Psoas muscle (tissue), 8 donors: ENCODE data around the gene PPFIA1. TPM values are rescaled to one million over a fixed set of nuclear protein-coding genes. Genes with fewer than 3 reads are reported as not detected.
"Not testable (repeated sequence)": the region's sequence is repeated elsewhere in the genome, so short reads cannot be mapped to it uniquely, and the experiment has no call there.

ENCODE experiments used
- ATAC-seq, 4 donors: fragments of 200-7000 bp; cut with Tn5 transposase; one replicate each; pipeline ENCODE4 v1.9.1; 2020; ENCODE audit warnings: moderate library complexity in 3 of 4, mild to moderate bottlenecking in 2 of 4
- DNase-seq, 2 donors: peaks; one replicate each; pipeline ENCODE4 v3.0.0-alpha.2; 2020
- H3K27ac ChIP-seq: fragments of 200-600 bp; one replicate; pipeline ENCODE4 v1.8.0; 2022
- H3K27me3 ChIP-seq, 3 donors: fragments of 200-600 bp in 1 of 3; one replicate each; pipeline versions ENCODE4 v1.6.1 to v1.8.0; 2013 to 2022; ENCODE audit warnings: low read length in 2 of 3, mild to moderate bottlenecking in 2 of 3, moderate library complexity in 1 of 3; ENCODE audit not compliant: insufficient read depth in 3 of 3
- H3K36me3 ChIP-seq, 2 donors: fragments of 200-600 bp in 1 of 2; one replicate each; pipeline versions ENCODE4 v1.6.1 to v1.8.0; 2013 to 2022; ENCODE audit warnings: low read depth in 1 of 2, mild to moderate bottlenecking in 1 of 2, moderate library complexity in 1 of 2; ENCODE audit not compliant: insufficient read depth in 1 of 2
- H3K4me1 ChIP-seq: fragments of 200-600 bp; one replicate; pipeline ENCODE4 v1.8.0; 2022
- H3K4me3 ChIP-seq: fragments of 200-600 bp; one replicate; pipeline ENCODE4 v1.8.0; 2022; ENCODE audit warnings: mild to moderate bottlenecking
- H3K9me3 ChIP-seq: fragments of 200-600 bp; one replicate; pipeline ENCODE4 v1.8.0; 2022
- WGBS, 3 donors: extraction: QIAGEN DNeasy Blood & Tissue Kit; methylation state at CpG; one replicate each; pipeline versions ENCODE4 v1.1.6 to v1.1.7; 2013; 5-methylcytosine and 5-hydroxymethylcytosine counted together
- intact Hi-C, 2 donors: fragments of 100-400 bp; cut with DNase I; formaldehyde crosslinking; loops; one replicate each; pipeline versions ENCODE4 v1.11.0 to v1.14.2; 2022
- polyA plus RNA-seq, 3 donors: library from polyadenylated mRNA; stranded (reverse); fragments of 200-250 nt; gene quantifications; one replicate each; pipeline ENCODE4 v1.2.3, GENCODE V29; 2013
- total RNA-seq, 4 donors: library from RNA; stranded (reverse); fragmentation: NEBNext Ultra II Directional in 2 of 4; extraction: Animal tissue kit (Norgen Biotek cat#: 25700) in 2 of 4; gene quantifications; one replicate each; pipeline versions ENCODE4 v1.2.1 to v1.2.4, GENCODE V29; 2021 to 2023
- TF ChIP-seq, protein P1 (sequence below): fragments of 200-600 bp; IDR thresholded peaks from one replicate; pipeline ENCODE4 v1.8.0; 2022; ENCODE audit warnings: antibody characterized with exemption
- donor health status: healthy with polysubstance abuse.
- donor health status: DM: no; HTN: no; CAD: no; lungs with moderate emphysema.
- donor health status: Bipolar disorder and iron deficiency.
- donor health status: healthy.
- donor health status: DM: yes; HTN: yes; CAD: no.
- donor health status: DM: no; HTN: no; CAD: no.
- donor health status: DM: no; HTN: no; CAD: no.
- donor health status: DM: yes; HTN: yes; CAD: no.

PPFIA1 gene
- total and polyA plus RNA-seq, 7 donors, result 16.7 to 49.5 (median 34.3) TPM

DNA sequence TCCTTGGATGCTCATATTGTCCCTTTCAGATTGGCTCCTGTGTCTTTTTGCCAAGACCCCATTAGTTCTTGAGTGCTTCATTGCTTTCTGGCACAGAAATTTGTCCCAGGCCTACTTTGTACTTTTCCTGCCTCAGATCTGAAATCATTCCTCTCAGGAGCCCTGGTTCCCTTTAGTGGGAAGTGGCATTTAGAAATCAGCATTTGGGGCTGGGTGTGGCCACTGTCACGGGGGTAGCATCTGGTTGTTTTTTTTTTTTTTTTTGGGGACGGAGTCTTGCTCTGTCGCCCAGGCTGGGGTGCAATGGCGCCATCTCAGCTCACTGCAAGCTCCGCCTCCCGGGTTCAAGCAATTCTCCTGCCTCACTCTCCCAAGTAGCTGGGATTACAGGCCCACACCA, 18.2 kb downstream of the PPFIA1 start:
- Histone ChIP-seq H3K36me3 (peaks cover 0 to 66% of the 10 kb centered on the region in 2 donors), H3K4me3 (no peak overlapping the region), H3K27ac (no peak overlapping the region), H3K4me1 (no peaks in the 10 kb centered on the region), H3K9me3 (no peaks in the 10 kb centered on the region), H3K27me3 (no peaks in the 10 kb centered on the region)
- TF ChIP-seq, protein P1, sequence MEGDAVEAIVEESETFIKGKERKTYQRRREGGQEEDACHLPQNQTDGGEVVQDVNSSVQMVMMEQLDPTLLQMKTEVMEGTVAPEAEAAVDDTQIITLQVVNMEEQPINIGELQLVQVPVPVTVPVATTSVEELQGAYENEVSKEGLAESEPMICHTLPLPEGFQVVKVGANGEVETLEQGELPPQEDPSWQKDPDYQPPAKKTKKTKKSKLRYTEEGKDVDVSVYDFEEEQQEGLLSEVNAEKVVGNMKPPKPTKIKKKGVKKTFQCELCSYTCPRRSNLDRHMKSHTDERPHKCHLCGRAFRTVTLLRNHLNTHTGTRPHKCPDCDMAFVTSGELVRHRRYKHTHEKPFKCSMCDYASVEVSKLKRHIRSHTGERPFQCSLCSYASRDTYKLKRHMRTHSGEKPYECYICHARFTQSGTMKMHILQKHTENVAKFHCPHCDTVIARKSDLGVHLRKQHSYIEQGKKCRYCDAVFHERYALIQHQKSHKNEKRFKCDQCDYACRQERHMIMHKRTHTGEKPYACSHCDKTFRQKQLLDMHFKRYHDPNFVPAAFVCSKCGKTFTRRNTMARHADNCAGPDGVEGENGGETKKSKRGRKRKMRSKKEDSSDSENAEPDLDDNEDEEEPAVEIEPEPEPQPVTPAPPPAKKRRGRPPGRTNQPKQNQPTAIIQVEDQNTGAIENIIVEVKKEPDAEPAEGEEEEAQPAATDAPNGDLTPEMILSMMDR, result no peak
- DNase-seq (no peak), ATAC-seq (no peak)
- WGBS, 3 donors, result 87 to 91% (median 87%) methylated on average over 6 of the region's 6 CpGs
- intact Hi-C loops, result no loop called here

DNA sequence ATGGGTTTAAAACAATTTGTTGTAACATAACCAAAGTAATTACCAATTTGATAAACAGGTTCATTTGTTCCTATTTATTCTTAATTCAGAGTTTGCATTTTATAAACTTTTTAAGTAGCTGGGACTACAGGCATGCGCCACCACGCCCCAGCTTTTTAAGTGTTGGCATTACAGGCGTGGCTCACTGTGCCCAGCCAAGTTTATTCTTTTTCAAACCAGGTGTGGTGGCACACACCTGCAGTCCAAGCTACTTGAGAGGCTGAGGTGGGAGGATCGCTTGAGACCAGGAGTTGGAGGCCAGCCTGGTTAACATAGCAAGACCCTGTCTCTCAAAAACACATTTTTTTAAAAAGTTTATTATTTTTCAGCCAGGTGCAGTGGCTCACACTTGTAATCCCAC, 19.1 kb downstream of the PPFIA1 start:
- no peaks in the 10 kb centered on the region for H3K9me3 ChIP-seq
- intact Hi-C loops, result no loop called here
- H3K4me3 ChIP-seq, result no peak overlapping the region
- H3K36me3 ChIP-seq, result peaks cover 0 to 65% of the 10 kb centered on the region in 2 donors
- no peaks in the 10 kb centered on the region for H3K27me3 ChIP-seq
- ATAC-seq (no peak), DNase-seq (no peak)
- WGBS, 3 donors, result 97 to 98% (median 98%) methylated on average over 4 of the region's 4 CpGs
- H3K27ac ChIP-seq, result no peak overlapping the region
- H3K4me1 ChIP-seq, result no peaks in the 10 kb centered on the region
- TF ChIP-seq, protein P1, result no peak

DNA sequence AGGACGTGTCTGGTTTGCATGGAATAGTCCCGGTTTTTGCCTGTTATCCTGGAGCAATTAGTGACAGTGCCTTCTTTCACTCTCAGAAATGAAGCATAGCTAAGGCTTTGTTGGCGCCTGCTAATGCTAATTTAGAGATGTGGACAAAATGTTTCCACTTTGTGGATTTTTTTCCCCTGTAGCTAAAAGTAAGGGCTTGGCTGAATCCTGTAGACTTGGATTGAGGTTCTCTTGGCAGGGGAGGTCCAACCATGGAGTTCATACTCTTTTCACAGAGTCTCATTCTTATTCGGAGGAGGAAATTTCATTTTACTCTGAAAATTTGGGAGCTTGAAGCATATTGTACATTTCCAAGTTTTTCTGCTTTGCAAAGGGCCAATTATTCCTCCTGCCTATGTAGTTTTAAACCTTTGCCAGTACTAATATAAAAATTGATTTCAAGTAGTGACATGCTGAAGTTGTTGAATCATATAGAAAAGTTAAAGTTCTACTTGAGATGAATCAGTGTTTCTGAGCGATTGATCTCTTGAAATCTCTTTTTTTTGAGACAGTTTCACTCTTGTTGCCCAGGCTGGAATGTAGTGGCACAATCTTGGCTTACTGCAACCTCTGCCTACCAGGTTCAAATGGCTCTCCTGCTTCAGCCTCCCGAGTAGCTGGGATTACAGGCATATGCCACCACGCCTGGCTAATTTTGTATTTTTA, 20.0 kb downstream of the PPFIA1 start:
- TF ChIP-seq, protein P1, result no peak
- ATAC-seq, result no peak
- H3K27ac ChIP-seq, result no peak overlapping the region
- H3K27me3 ChIP-seq, result no peaks in the 10 kb centered on the region
- peaks cover 0 to 55% of the 10 kb centered on the region in 2 donors for H3K36me3 ChIP-seq
- no peaks in the 10 kb centered on the region for H3K4me1 ChIP-seq
- H3K4me3 ChIP-seq, result no peak overlapping the region
- DNase-seq, result no peak
- 69 to 77% (median 72%) methylated on average over 7 of the region's 7 CpGs for WGBS, 3 donors
- no peaks in the 10 kb centered on the region for H3K9me3 ChIP-seq
- intact Hi-C loops, result no loop called here

DNA sequence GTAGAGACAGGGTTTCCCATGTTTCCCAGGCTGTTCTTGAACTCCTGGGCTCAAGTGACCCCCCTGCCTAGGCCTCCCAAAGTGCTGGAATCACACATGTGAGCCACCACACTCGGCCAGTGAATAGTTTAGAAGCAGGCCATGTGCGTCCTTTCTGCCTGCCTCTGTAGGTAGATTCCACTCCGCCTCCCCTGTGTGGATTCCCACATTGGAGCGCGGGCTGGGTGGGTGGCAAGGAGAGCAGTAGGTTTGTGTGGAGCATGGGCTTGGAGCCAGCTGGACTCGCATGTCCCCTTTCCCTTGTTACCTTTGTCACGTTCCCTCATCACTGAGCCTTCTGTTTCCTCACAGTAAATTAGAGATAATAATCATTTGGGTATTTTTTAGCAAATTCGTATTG, 21.7 kb downstream of the PPFIA1 start:
- Histone ChIP-seq H3K36me3 (peaks cover 0 to 39% of the 10 kb centered on the region in 2 donors), H3K27me3 (no peaks in the 10 kb centered on the region), H3K4me1 (no peaks in the 10 kb centered on the region), H3K4me3 (no peak overlapping the region), H3K9me3 (no peaks in the 10 kb centered on the region), H3K27ac (no peak overlapping the region)
- TF ChIP-seq, protein P1, result no peak
- no peak for ATAC-seq
- DNase-seq, result no peak
- intact Hi-C loops, result no loop called here
- 94% methylated on average over 8 of the region's 8 CpGs for WGBS, 3 donors

DNA sequence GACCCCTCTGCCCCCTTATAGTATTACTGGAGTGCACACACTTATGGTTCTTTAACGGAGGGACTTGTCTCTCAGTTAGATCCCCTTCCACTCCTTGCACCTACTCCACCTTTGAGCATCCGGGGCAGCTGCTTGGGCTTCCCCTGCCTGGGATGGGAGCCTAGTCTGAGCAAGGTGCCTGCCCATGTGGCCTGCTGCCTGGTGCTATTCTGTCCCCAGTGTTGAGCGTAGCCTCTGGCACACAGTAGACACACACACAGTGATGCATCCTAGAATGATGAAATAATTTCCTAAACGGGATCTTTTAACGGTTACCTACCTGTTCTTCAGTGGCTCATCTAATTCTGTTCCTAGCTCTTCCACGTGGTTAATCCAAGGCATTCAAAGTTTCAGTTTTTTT, 22.4 kb downstream of the PPFIA1 start:
- Histone ChIP-seq H3K9me3 (no peaks in the 10 kb centered on the region), H3K36me3 (peaks cover 0 to 34% of the 10 kb centered on the region in 2 donors), H3K27ac (no peak overlapping the region), H3K27me3 (no peaks in the 10 kb centered on the region), H3K4me3 (no peak overlapping the region), H3K4me1 (no peaks in the 10 kb centered on the region)
- 65 to 72% (median 66%) methylated on average over 6 of the region's 6 CpGs for WGBS, 3 donors
- TF ChIP-seq, protein P1, result no peak
- no peak for DNase-seq
- intact Hi-C loops, result no loop called here
- peak in 3 of 4 donors; percentile 62 to 78 (median 71) for ATAC-seq

DNA sequence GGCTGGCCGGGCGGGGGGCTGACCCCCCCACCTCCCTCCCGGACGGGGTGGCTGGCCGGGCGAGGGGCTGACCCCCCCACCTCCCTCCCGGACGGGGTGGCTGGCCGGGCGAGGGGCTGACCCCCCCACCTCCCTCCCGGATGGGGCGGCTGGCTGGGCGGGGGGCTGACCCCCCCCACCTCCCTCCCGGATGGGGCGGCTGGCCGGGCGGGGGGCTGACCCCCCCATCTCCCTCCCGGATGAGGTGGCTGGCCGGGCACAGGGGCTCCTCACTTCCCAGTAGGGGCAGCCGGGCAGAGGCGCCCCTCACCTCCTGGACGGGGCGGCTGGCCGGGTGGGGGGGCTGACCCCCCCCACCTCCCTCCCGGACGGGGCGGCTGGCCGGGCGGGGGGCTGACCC, 24.7 kb downstream of the PPFIA1 start:
- H3K4me1 ChIP-seq, H3K27me3 ChIP-seq, DNase-seq, H3K9me3 ChIP-seq, H3K4me3 ChIP-seq, ATAC-seq, H3K27ac ChIP-seq, intact Hi-C loops: not testable (repeated sequence)
- peaks cover 0 to 39% of the 10 kb centered on the region in 2 donors for H3K36me3 ChIP-seq
- WGBS, 3 donors, result 96 to 98% (median 97%) methylated on average over 5 to 26 of the region's 29 CpGs
